HG02610 (cell line): ENCODE measurements around the gene PARK7.

Experiments
- ATAC-seq: cut with Tn5 transposase; IDR thresholded peaks from one replicate; pipeline ENCODE4 v1.9.1; 2021; ENCODE audit warnings: mild to moderate bottlenecking, moderate library complexity; ENCODE audit not compliant: unreplicated experiment

Gene PARK7

GRCh38 chr1:8006037-8006963 is 44.8 kb downstream of the PARK7 start:
- ATAC-seq = no peak

DNA sequence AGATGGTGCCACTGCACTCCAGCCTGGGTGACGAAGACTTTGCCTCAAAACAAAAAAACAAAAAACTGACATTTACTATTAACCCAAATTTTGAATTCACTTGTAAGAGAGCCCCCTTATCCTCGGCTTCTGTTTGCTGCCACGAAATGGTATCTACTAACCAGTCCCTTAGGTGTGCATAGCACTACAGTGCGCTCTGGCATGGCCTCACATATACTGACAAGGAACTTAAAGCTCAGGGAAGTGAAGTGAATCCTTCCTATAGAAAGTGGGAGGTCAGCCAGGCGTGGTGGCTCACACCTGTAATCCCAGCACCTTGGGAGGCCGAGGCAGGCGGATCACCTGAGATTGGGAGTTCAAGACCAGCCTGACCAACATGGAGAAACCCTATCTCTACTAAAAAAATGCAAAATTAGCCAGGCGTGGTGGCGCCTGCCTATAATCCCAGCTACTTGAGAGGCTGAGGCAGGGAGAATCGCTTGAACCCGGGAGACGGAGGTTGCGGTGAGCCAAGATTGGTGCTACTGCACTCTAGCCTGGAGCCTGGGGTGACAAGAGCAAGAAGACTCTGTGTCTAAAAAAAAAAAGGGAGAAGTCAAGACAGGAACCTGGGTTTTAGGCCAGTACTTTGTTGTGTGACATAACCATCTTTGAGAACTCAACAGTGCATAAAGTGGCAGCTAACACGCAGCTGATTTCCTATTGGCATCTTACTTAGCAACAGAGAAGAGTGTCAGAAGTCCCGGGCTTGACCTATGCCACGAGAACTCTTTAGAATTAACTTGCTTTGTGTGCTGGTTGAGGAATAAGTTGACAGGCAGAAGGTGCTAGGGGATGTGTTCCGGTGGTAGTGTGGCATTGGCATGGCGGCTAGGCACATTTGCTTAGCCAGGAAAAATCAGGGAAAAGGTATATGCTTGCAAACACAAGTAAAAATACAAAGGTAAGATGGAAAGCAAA is 47.8 kb downstream of the PARK7 start:
- ATAC-seq = no peak

DNA sequence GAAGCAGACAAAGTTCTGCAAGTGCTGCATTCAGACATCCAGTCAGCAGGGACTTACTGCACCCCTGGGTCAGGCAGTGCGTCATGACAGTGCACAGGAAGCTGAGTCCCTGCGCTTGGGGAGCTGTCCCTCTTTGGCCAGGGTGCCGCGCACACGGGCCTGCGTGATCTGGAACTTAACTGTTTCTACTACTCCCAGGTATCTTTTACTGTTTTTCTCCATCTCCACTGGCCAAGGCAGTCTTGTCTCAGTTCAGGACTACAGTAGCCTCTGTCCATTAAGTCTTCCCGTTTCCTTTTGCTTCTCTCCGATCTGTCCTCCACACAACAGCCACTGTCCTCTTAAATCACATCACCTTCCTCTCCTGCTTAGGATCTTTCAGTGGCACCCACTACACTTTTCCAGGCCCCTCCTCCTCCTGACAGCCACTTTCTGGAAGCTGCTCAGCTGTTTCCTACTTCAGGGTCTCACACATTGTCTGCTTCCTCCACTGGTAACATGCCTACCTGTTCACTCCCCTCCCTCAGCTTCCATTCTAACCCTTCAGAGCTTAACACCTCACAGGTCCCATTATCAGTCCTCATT is 48.7 kb downstream of the PARK7 start:
- ATAC-seq = no peak

DNA sequence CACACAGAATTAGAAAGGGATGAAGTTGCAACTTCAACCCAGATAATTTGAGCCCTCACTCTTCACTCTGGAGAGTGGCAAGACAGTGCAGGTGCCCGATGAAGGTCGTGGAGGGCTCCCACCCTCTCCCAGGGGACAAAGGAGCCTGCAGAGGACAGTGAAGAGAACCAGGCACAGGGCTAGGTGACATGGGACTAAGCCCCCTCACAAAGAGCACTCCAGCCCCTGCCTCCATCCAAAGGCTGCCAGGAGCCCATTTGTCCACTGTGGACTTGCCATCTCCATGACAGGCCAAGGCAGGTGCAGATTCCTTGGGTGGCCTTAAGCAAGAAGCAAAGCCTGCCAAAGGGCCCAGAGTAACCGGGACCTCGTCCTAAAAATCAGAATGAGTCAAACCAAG is 49.5 kb downstream of the PARK7 start:
- ATAC-seq = no peak

DNA sequence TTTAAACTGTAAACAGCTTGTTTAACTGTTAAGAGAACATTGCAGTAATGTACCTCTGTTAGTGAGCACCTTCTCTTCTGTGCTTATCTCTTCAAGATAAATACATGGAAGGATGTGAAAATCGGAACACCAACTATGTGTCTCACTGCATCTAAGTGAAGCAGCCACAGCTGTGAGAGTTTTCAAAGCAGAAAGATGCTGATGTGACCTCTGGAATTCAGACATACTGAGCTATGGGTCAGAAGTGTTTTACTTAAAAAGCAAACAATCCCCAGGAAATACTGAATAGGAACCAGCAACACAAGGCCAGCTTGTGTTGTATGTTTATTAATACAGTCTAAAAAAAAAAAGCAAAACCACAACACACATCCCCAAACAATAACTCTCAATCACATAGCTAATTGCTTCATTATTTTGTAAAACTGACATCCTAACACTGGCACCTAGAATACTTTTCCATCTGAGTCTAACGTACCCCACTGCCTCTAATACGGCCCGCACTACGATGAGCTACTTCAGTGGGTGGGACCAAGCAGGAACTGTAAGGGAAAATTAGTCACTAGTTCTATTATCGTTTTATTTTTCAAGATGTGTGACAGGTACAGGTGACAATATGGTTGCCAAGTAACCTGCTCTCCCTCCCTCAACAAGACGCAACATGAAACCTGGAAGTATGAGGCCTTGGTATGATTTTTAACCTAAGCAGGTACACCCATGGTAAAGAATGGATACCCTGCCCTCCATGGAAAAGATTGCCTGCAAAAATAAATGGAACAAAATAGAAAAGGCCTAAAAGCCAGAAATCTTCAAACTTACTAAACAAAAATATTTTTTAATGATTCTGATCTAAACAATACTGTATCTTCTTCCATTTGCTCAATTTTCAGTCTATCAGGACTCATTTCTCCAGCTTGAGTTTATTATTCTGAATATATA is 50.7 kb downstream of the PARK7 start:
- no peak for ATAC-seq

- ATAC-seq = no peak
Measured at GRCh38 chr1:8012955-8013354, 51.4 kb downstream of the PARK7 start.

DNA sequence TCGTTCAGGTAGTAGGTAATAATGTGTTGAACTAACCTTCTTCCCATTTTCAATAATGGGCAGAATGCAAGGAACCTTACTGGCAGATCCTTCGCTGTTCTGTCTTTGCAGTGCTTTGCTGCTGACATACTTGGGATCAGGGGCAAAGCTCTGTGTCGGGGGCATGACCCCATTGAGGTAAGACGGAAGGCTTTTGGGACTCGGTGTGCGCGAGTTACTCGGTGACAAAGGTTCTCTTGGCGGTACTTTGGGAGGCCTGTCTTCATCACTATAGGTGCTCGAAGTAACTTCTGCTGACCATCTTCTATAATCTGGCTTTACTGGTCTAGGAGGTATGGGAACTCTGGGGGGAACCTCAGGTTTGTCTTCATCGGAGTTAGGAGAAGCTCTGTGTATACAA is 51.9 kb downstream of the PARK7 start:
- no peak for ATAC-seq

DNA sequence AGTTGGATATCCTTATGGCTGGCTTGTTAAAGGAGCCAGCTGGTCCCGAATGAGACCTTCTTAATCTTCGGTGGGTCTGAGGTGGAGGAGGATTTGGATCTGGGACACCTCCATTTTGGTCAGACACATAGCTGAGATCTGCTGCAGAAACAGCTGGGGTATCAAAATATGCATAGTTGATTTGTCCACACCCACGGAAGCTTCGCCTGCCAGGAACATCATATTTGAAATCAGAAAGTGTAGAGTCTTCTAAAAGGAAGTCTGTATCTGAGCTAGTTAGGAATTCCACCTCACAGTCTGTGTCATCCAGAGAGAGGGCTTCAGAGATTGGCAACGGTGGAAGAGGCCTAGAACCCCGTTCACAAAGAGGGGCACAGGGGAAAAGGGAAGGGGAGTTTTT is 52.3 kb downstream of the PARK7 start:
- no peak for ATAC-seq

DNA sequence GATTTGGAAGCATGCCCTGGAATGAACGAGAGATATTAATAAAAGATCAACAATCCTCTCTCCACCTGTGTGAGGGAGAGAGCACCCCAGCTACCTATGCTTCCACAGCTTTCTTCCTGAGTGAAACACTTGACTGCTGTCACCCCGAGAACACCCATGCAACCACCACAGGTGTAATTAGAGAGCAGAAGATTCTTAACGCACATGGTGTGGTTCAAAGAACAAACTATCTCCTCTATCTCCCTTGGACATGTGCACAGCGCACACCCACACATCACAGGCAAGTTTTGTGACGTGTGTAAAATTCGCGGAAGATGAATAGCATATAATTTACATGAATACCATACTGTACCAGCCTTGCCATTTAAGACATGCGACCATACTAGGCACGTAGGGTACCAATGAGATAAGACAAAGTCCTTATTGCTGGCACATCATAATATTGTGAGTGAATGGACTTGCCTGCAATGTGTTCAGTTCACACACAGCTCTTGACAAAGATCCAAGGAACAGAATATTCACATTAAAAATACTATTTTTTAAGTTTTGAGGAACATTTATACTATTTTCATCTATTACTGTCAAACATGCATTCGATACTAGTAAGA is 53.0 kb downstream of the PARK7 start:
- no peak for ATAC-seq

GRCh38 chr1:8015036-8015808 is 53.7 kb downstream of the PARK7 start:
- ATAC-seq = no peak

GRCh38 chr1:8015809-8016165 is 54.3 kb downstream of the PARK7 start:
- ATAC-seq = no peak

DNA sequence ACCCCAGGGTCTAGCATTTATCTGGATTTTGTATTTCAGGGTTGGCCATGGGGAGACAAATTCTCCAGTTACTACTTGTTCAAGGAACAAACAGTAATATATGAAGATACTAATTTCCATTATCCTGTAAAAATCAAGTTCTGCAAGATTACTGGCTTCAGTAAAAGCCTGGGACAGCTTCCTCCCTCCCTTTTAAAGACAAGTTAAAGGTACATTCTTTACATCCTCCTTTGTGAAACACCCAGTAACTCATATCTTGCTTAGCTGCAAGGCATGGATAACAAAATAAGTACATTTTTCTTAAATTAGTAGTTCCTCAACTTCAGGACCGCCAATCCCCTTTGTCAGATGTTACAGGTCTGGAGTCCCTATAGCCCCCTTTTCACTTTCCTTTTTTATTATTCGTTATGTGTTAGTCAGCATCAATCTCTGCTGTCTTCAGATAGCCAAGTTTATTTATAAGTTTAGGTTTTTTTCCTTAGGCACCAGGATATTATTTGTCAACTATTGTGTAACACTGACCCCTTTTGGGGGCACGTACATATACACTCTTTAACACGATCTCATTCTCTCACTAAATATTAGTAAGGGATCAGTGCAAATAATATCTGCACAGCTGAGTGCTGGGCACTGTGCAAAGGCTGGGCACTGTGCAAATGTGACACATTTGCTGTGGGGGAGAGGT is 54.8 kb downstream of the PARK7 start:
- no peak for ATAC-seq

DNA sequence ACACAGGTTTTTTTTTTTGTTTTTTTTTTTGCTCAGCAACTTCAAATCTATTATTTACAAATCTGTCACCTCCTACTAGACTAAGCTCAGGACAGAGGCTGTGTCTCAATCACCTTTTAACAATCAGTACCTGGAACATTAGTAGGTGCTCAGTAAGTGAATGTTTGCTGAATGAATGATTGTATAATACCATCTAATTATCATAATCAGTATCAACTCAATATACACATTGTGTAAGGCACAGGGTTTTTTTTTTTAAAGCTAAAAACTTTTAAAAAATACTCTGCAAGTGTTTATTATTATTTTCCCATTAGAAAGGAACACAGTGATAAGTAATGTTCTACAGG is 55.4 kb downstream of the PARK7 start:
- no peak for ATAC-seq

DNA sequence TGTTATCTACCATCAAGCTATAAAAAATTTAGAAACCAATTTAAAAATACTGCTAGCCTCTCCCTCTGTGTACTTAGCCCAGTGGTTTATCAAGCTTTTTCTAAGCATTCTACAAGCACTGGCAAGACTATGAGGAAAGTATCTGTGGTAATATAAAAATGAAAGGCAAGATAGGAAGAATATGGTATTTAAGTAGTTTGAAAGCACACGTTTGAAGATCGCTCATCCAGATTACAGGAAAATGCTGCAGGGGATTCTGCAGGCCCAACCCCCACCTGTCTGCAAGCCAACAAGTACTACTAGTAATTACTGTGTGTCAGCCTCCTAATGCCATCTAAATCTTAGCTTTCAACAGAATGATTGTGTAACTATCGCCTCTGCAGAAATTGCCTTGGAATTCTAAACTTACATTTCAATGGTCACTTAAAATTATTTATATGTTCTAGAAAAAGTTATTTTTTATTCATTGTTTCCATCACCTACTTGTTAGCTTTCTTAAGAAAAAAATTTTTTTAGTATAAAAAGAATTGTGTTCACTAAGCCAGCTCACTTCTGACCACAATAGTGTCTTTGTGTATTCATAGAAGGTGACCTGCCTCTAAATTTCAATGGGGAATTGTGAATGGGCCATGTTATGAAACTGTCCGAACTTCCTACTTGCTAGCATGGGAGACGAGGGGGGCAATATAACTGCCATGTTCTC is 56.1 kb downstream of the PARK7 start:
- ATAC-seq = no peak

GRCh38 chr1:8018492-8019228 is 57.1 kb downstream of the PARK7 start:
- no peak for ATAC-seq

DNA sequence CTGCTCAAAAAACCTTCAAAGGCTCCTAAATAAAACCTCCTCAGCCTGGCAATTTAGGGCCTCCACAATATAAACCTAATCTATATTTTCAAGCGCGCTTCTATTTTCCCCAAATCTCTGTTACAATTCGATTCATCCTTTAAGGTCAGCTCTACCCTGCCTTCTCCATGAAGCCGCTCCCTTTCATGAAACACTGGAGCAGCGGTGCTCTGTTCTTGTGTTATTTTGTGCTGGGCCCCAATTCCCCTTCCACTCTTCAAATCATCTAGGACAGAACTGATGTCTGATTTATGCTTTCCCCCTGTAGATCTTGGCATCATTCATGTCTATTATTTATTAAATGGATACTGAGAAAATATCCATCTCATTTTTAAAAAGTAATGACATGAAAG is 57.7 kb downstream of the PARK7 start:
- ATAC-seq = no peak

DNA sequence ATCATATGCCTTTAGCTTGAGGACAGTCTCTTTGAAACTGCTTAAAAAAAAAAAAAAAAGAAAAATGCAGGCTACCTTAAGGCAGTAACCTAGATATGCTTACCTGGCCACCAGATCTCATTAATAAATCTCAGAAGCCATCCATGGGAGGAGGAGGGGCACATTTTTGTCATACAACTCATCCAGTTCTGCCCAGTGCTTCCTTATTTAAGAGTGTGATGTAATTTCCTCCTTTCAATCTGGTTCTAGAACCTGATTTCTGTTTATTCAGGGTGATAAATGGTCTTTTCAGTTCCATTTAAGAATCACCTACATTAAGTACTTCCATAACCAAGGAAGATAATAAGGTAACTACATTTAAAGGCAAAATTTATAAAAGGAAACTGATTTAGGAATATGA is 58.5 kb downstream of the PARK7 start:
- no peak for ATAC-seq
